Left lung (tissue), 10 donors: ENCODE data around the gene ERCC6. TPM values are rescaled to one million over a fixed set of nuclear protein-coding genes. Genes with fewer than 3 reads are reported as not detected.

Experiments used
- ATAC-seq: fragments of 200-7000 bp; cut with Tn5 transposase; one replicate; pipeline ENCODE4 v1.9.1; 2020; ENCODE audit warnings: moderate library complexity
- DNase-seq, 4 donors: peaks; one replicate each; pipeline ENCODE4 v3.0.0-alpha.2; 2013 to 2020
- H3K27ac ChIP-seq, 2 donors: fragments of 200-600 bp; sonication (generic) in 1 of 2; one replicate each; pipeline versions ENCODE4 v1.5.0 to v1.8.0; 2020 to 2021
- H3K27me3 ChIP-seq, 2 donors: fragments of 200-600 bp; sonication (generic) in 1 of 2; one replicate each; pipeline versions ENCODE4 v1.5.0 to v1.8.0; 2020 to 2021
- H3K36me3 ChIP-seq, 2 donors: fragments of 200-600 bp; sonication (generic) in 1 of 2; one replicate each; pipeline versions ENCODE4 v1.5.0 to v1.8.0; 2020 to 2021
- H3K4me1 ChIP-seq, 2 donors: fragments of 200-600 bp; one replicate each; pipeline ENCODE4 v1.8.0; 2021
- H3K4me3 ChIP-seq, 2 donors: fragments of 200-600 bp; sonication (generic) in 1 of 2; one replicate each; pipeline versions ENCODE4 v1.5.0 to v1.8.0; 2020 to 2021; ENCODE audit warnings: mild to moderate bottlenecking in 1 of 2
- H3K9me3 ChIP-seq, 2 donors: fragments of 200-600 bp; sonication (generic) in 1 of 2; one replicate each; pipeline versions ENCODE4 v1.5.0 to v1.8.0; 2020 to 2021
- CTCF ChIP-seq, 2 donors: fragments of 200-600 bp; sonication (generic) in 1 of 2; IDR thresholded peaks; one replicate each; pipeline versions ENCODE4 v1.5.0 to v1.8.0; 2021; ENCODE audit warnings: antibody characterized with exemption in 2 of 2
- intact Hi-C, 2 donors: fragments of 100-400 bp; cut with DNase I; formaldehyde crosslinking; loops; one replicate each; pipeline versions ENCODE4 v1.11.2 to v1.14.2; 2022
- polyA plus RNA-seq, 6 donors: library from polyadenylated mRNA; unstranded; fragments of 120-200 nt; gene quantifications; one replicate each; pipeline ENCODE4 v1.2.1, GENCODE V29; 2013; ENCODE audit not compliant: insufficient read length in 6 of 6
- total RNA-seq, 2 donors: library from RNA; stranded (reverse); fragmentation: NEBNext Ultra II Directional; extraction: Animal tissue kit (Norgen Biotek cat#: 25700); gene quantifications; one replicate each; pipeline ENCODE4 v1.2.1, GENCODE V29; 2021
- donor health status: DM: no; HTN: yes; CAD: no.
- donor health status: DM: no; HTN: no; CAD: no.

Gene ERCC6
- total and polyA plus RNA-seq, 8 donors: 16.5 to 26.6 (median 19.1) TPM

GRCh38 chr10:49528977-49529506, 9.9 kb downstream of the ERCC6 start:
- Histone ChIP-seq H3K9me3 (no peaks in the 10 kb centered on the region), H3K27ac (no peak overlapping the region), H3K36me3 (peaks cover 0 to 83% of the 10 kb centered on the region in 2 donors), H3K27me3 (no peaks in the 10 kb centered on the region), H3K4me1 (peaks cover 0 to 10% of the 10 kb centered on the region in 2 donors), H3K4me3 (no peak overlapping the region)
- no peak for TF ChIP-seq CTCF (IDR thresholded peaks at IDR 0.05)
- intact Hi-C loops: no loop called here
- DNase-seq (no peak), ATAC-seq (no peak)

- ATAC-seq (no peak), DNase-seq (no peak)
- Histone ChIP-seq H3K4me1 (peaks cover 0 to 6% of the 10 kb centered on the region in 2 donors), H3K36me3 (peaks cover 0 to 94% of the 10 kb centered on the region in 2 donors), H3K27me3 (no peaks in the 10 kb centered on the region), H3K27ac (no peak overlapping the region), H3K4me3 (no peak overlapping the region), H3K9me3 (no peaks in the 10 kb centered on the region)
- TF ChIP-seq CTCF (IDR thresholded peaks at IDR 0.05): no peak
- intact Hi-C loops: no loop called here
Observed at GRCh38 chr10:49527850-49528249, 11.1 kb downstream of the ERCC6 start.

GRCh38 chr10:49527061-49527460, 11.9 kb downstream of the ERCC6 start:
- H3K4me1 ChIP-seq: peaks cover 0 to 6% of the 10 kb centered on the region in 2 donors
- no peak overlapping the region for H3K27ac ChIP-seq
- peaks cover 0 to 88% of the 10 kb centered on the region in 2 donors for H3K36me3 ChIP-seq
- intact Hi-C loops: no loop called here
- H3K9me3 ChIP-seq: no peaks in the 10 kb centered on the region
- no peak overlapping the region for H3K4me3 ChIP-seq
- H3K27me3 ChIP-seq: no peaks in the 10 kb centered on the region
- ATAC-seq (no peak), DNase-seq (no peak)
- no peak for TF ChIP-seq CTCF (IDR thresholded peaks at IDR 0.05)

GRCh38 chr10:49526619-49527018, 12.3 kb downstream of the ERCC6 start:
- H3K4me3 ChIP-seq: no peak overlapping the region
- H3K27ac ChIP-seq: no peak overlapping the region
- TF ChIP-seq CTCF (IDR thresholded peaks at IDR 0.05): no peak
- H3K4me1 ChIP-seq: peaks cover 0 to 6% of the 10 kb centered on the region in 2 donors
- H3K27me3 ChIP-seq: no peaks in the 10 kb centered on the region
- DNase-seq: no peak
- H3K36me3 ChIP-seq: peaks cover 0 to 84% of the 10 kb centered on the region in 2 donors
- no peaks in the 10 kb centered on the region for H3K9me3 ChIP-seq
- intact Hi-C loops: no loop called here
- ATAC-seq: no peak

GRCh38 chr10:49524496-49524895, 14.4 kb downstream of the ERCC6 start:
- H3K9me3 ChIP-seq: no peaks in the 10 kb centered on the region
- peaks cover 0 to 62% of the 10 kb centered on the region in 2 donors for H3K36me3 ChIP-seq
- no peak overlapping the region for H3K27ac ChIP-seq
- DNase-seq (no peak), ATAC-seq (no peak)
- peaks cover 0 to 11% of the 10 kb centered on the region in 2 donors for H3K4me1 ChIP-seq
- H3K27me3 ChIP-seq: no peaks in the 10 kb centered on the region
- no peak for TF ChIP-seq CTCF (IDR thresholded peaks at IDR 0.05)
- intact Hi-C loops: no loop called here
- no peak overlapping the region for H3K4me3 ChIP-seq
